HTR-8/SVneo (cell line): ENCODE results near the gene HTRA3.

Source experiments
- DNase-seq: peaks from one replicate; pipeline ENCODE4 v3.0.0; 2011; ENCODE audit warnings: low spot score, mixed read lengths; ENCODE audit not compliant: insufficient read length
- FAIRE-seq: peaks from 2 replicates; lab custom pipeline; 2011; peaks lifted over from hg19 to GRCh38; lab: Jason Lieb, UNC

The HTRA3 gene

DNA sequence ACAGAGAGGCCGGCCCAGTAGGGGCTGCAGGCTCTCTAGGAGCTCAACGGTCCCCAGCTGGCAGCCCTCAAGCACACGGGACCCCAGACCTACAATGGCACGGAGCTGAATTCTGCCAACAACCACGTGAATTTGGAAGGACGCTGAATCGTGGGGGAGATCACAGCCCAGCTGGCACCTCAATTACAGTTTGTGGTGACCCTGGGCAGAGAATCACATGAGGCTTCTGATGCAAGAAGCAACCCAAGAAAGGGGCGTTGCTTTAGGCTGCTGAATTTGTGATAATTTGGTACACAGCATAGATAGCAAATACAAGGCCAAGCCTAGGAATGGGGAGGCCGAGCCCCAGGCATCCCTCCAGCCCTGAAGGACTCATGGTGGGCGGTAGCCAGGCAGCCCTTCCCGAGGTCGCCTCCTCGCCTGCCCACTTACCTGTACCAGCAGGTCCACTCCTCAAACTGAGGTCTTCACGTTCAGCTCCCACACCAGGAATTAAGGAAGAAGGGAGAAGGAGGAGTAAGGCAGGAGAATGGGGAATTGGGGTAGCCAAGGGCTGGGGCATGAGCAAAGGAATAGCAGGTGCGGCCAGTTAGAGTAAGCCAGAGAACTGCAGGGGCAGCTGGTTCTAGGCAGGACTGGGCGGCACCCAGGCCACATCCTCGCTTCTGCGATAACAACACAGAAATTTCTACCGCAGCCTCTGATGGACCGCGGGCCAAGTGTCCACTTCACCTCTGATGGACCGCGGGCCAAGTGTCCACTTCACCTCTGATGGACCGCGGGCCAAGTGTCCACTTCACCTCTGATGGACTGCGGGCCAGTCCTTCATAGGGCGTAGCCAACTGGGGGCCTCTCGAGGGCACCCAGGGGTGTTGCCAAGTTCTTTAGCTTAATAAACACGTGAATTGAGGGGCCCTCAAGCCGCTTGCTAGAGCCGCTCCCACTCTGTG is 23.4 kb upstream of the HTRA3 start:
- DNase-seq (no peak), FAIRE-seq (no peak)

DNA sequence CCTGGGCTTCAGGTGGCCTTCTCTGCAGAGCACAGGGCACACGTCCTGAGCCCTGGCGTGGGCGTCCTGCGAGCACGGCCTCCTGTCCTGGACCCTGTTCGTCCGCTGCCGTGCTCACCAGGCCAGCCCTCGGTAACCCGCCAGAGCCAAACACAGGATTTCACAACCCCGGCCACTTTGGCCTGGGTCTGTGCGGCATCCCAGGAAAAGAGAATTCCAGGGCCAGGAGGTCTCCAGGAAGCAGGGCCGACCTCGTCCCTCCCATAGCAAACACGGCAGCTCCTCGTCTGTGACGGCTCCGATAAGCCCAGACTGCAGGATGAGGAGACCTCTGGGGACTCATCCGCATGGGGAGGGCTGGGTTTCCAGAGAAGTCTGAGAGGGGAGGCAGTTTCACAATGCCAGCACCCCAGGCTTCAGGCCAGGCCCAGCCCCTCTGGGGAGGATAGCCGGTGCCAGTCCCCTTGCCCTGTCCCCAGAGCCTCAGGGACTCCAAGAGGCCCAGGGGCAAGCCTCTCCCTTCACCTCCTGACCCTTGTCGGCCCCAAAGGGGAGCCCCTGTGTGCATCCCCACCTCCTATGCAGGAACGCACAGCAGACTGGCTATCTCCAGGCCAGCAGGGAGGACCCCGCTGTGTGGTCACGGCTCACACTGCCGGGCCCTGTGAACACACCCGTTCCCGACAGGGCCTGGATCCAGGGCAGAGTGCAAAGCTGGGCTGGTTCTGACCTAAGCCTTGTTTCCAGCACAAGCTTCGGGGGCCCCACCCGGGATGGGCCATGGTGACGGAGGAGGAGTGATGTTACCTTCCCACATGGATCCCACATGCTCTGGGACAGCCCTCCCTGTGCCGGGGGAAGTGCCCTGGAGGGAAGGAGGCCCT is 22.3 kb upstream of the HTRA3 start:
- DNase-seq (no peak), FAIRE-seq (no peak)

DNA sequence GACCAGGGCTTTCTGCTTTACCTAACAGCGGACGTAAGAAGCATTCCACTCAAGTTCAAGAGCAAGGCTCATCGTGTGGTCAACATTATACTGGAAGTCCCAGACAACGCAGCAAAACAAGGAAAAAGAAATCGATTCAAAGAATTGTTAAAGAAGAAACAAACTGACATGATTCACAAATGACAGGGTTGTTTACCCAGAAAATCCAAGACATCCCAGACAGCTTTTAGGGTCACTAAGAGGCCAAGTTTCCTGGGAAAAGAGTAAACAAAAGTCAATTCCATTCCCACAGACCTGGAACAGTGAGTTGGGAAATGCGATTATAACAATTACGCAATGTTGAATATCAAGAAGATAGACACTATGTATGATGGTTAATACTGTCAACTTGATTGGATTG is 21.5 kb upstream of the HTRA3 start:
- DNase-seq = no peak
- FAIRE-seq = no peak

GRCh38 chr4:8250227-8250626 is 19.3 kb upstream of the HTRA3 start:
- FAIRE-seq (no peak), DNase-seq (no peak)

DNA sequence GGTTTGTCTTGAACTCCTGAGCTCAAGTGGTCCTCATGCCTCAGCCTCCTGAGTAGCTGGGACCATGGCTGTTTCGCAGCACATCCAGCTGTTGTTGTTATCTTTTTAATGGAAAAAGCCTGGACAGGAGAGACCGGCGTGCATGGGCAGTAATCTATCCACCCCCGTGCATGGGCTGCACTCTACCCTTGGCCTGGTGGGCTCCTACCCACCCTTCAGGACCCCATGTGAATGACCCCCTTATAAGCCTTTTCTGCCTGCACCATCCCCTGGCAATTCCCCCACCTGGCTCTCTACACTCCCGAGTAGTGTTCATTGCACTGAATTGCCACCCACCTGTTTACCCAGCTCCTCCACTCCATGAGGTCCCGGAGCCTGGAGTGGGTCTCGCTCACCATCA is 18.9 kb upstream of the HTRA3 start:
- no peak for FAIRE-seq
- no peak for DNase-seq

DNA sequence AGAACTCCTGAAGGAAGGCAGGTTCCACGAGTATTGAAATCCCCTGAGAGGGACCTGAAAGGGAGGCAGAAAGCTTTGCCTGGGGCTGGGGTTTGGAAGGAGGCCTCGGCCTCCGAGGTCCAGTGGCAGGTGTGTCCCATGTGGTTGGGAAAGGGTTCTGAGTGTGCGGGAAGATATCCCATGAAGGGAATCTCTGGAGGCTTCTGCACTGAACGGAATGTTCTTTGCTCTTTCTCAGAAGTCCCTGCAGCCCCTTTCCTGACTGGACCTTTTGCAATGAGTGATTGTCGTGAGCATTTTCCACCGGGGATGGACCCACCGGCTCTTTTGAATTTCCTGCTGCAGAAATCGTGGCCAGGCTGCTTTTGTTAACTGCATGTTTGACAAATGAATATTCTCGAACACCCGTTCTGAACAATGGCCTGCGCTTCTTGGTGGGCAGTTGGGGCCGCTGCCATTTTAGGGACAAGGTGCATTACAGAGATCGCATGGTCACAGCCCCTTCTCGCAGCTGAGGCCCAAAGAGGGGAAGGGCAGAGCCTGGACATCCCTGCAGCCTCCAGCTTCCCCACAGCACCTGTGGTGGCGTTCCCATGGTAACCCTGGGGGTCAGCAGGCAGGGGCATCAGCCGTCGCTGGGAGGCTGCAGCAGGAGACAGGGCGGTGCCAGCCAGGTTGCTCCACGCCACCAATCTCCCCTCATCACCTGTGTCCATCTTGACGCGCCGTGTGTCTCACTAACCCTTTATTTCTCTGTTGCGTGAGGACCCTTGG is 18.3 kb upstream of the HTRA3 start:
- DNase-seq (no peak), FAIRE-seq (no peak)

DNA sequence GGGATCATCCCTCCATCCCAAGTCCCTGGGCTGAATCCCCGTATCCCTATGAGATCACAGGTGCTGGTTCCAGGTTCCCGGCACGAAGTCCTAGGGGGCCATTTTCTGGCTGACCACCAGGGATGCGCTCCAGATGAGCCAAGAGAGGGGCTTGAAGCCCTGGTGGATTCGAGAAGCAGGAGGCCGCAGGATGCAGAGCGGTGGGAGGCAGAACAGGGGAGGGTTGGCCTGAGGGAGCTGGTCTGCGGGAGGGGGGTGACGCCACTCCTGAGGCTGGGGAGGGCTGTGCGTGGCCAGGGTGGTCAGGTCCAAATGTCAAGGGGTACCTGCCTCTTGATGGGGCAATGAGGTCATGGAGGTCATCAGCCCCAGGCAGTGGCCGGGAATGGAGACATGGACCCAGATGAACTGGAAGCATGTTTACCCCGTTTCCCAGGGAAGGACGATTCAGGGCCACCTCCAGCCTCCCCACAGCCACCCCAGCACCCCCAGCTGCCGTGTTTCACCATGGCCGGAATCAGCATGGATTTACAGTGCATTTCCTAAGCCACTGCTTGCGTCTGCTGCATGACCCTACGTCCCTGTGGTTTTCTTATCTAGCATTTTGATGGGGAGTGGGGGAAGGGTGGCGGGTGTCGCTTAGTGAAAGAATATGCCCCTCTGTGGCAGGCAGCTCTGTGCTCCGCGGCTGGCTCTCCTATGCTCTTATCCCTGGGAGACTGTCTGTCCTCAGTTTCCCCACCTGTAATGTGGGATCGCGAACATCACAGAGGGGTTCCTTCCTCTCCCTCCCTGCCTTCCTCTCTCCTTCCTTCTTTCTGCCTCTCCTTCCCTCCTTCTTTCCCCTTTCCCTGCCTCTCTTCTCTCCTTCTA is 17.0 kb upstream of the HTRA3 start:
- no peak for DNase-seq
- FAIRE-seq = no peak

GRCh38 chr4:8254076-8254475 is 15.5 kb upstream of the HTRA3 start:
- FAIRE-seq = no peak

GRCh38 chr4:8255698-8256441 is 13.7 kb upstream of the HTRA3 start:
- DNase-seq (no peak), FAIRE-seq (no peak)

More at GRCh38 chr4:8254076-8254475, 15.5 kb upstream of the HTRA3 start:
- DNase-seq = no peak

GRCh38 chr4:8257854-8258253 is 11.7 kb upstream of the HTRA3 start:
- FAIRE-seq (no peak), DNase-seq (no peak)

DNA sequence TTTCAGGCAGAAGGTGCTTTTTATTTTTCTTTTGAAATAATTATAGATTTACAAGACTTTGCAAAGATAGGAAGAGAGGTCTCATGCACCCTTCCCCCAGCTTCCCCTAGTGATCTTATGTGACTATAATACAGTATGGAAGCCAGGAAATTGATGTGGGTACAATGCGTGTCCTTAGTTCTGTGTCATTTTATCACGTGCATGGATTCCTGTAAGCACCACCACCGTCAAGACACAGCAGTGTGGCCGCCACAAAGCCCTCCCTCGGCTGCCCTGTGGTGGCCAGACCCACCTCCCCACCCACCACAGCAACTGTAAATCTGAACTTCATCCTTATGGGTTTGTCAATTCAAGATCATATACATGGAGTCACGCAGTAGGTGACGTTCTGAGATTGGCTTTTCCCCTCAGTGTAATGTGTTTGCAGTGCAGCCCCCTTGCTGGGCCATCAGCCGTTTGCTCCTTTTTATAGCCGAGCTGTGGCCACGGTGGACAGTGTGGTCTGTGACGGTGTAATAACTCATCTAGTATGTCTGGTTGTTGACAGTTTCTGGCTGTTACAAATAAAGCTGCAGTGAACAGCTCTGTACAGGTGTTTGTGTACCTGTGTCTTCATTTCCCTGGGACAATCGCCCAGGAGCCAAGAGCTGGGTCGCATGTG is 10.9 kb upstream of the HTRA3 start:
- DNase-seq = no peak
- no peak for FAIRE-seq

DNA sequence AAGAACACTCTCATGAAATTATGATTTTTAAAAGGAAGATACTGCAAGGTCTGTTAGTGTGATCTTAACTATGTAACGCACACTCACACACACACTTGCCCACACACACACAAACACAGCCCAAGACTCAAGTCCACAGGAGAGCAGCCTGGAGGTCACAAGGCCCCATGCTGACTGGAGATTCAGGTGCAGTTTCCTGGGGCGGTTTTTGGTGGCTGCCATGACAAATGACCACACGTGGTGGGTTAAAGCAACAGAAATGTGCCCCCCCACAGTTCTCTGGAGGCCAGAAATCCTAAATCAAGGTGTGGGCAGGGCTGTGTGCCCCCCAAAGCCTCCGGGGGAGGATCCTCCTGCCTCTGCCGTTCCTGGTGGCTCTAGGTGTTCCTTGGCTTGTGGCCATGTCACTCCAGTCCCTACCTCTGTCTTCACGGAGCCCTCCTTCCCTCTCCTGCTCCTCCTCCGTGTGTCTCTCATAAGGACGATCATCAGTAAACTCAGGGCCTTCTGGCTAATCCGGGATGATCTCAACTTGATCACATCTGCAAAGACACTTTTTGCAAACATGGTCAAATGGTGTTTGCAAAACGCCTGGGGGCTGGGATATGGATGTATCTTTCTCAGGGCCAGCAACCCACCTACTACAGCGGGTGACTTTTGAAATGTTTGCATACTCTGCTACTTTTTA is 9.7 kb upstream of the HTRA3 start:
- DNase-seq (no peak), FAIRE-seq (no peak)

- DNase-seq (no peak), FAIRE-seq (no peak)
These were observed 8.9 kb upstream of the HTRA3 start for GRCh38 chr4:8260656-8261111.

DNA sequence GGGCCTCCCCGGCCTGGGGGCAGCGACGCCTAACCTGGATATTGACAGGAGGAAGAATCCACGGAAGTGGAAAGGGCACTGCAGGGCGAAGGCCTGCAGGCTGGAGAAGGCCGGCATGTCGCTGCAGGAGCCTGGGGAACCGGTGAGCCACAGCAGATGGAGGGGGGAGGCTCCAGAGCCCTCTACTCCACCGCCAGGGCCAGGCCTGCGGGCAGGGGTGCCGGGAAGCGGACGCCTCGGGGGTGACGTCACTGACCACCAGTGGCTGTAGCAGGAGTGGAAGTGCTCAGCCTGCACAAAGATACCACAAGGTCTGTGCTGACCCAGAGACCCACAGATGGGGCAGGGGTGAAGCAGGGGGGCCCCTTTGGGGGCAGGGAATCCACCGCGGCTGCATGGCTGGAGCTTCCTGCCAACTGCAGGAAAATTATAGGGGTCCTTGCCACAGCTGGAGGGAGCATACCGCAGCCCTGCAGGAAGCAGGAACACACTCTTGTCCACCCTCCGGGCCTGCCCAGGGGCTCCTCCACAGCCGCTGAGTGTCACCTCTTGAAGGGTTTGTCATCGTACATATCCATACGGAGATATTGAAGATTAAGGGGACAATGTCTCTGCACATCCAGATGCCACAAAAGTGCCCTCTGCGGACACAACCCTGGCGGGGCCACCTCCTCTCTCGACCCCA is 7.6 kb upstream of the HTRA3 start:
- FAIRE-seq (no peak), DNase-seq (no peak)

GRCh38 chr4:8262637-8263322 is 6.8 kb upstream of the HTRA3 start:
- no peak for FAIRE-seq
- DNase-seq = no peak

DNA sequence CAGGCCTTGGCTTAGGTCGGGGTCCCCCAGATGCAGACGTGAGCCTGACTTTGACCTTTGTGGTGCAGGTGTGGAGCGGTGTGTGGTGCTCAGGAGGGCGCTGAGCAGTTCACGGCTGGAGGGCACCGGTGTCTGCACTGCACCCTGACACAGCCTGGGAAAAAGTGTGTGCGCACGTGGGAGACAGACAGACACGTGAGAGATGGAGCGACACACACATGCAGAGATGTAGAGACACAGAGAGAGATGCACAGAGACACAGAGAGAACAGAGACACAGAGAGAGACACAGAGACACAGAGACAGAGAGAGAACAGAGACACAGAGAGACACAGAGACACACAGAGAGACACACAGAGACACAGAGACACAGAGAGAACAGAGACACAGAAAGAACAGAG is 6.2 kb upstream of the HTRA3 start:
- FAIRE-seq (no peak), DNase-seq (no peak)
